NCI-H2227 (cell line): ENCODE results near the gene TMEM250.

Source experiments
- DNase-seq: peaks from one replicate; lab custom pipeline; 2025; ENCODE audit not compliant: unreplicated experiment; lab: John Stamatoyannopoulos, UW

TMEM250 gene

GRCh38 chr9:136133191-136133958 lies 14.7 kb upstream of the TMEM250 start:
- DNase-seq: peak; percentile 54

GRCh38 chr9:136132512-136133050 lies 13.9 kb upstream of the TMEM250 start:
- DNase-seq: no peak

GRCh38 chr9:136131629-136132511 lies 13.2 kb upstream of the TMEM250 start:
- no peak for DNase-seq

GRCh38 chr9:136129176-136129575 lies 10.5 kb upstream of the TMEM250 start:
- DNase-seq: no peak

GRCh38 chr9:136128436-136128835 lies 9.8 kb upstream of the TMEM250 start:
- no peak for DNase-seq

GRCh38 chr9:136127313-136127712 lies 8.6 kb upstream of the TMEM250 start:
- no peak for DNase-seq

GRCh38 chr9:136124976-136125692 lies 6.5 kb upstream of the TMEM250 start:
- no peak for DNase-seq

GRCh38 chr9:136122425-136123383 lies 4.0 kb upstream of the TMEM250 start:
- peak; percentile 64 for DNase-seq

- no peak for DNase-seq
Observed at GRCh38 chr9:136121801-136122200, 3.1 kb upstream of the TMEM250 start.

GRCh38 chr9:136120438-136120844 lies 1.8 kb upstream of the TMEM250 start:
- no peak for DNase-seq

GRCh38 chr9:136119883-136120393 lies 1.3 kb upstream of the TMEM250 start:
- no peak for DNase-seq

GRCh38 chr9:136119061-136119882 lies 597 bp upstream of the TMEM250 start:
- DNase-seq: peak; percentile 37

- DNase-seq: no peak
Observed at GRCh38 chr9:136117916-136118319, 757 bp downstream of the TMEM250 start.

GRCh38 chr9:136117291-136117915 lies 1.3 kb downstream of the TMEM250 start:
- DNase-seq: no peak

- no peak for DNase-seq
Observed at GRCh38 chr9:136116360-136117098, 2.1 kb downstream of the TMEM250 start.

- no peak for DNase-seq
Observed at GRCh38 chr9:136115641-136116359, 2.9 kb downstream of the TMEM250 start.

- DNase-seq: no peak
Observed at GRCh38 chr9:136115206-136115605, 3.5 kb downstream of the TMEM250 start.
